Raji (cell line): Measurements from ENCODE around the gene OPHN1.

Experiments used
- POLR2A ChIP-seq: IDR thresholded peaks from 2 replicates; pipeline ENCODE4 v1.6.1; 2011; ENCODE audit warnings: low read depth, low read length, control low read depth; ENCODE audit not compliant: insufficient read depth

Gene OPHN1

GRCh38 chrX:68109162-68109561 lies 324.1 kb downstream of the OPHN1 start:
- TF ChIP-seq POLR2A: no peak

GRCh38 chrX:68098431-68098830 lies 334.9 kb downstream of the OPHN1 start:
- no peak for TF ChIP-seq POLR2A

GRCh38 chrX:68090266-68090665 lies 343.0 kb downstream of the OPHN1 start:
- no peak for TF ChIP-seq POLR2A

- no peak for TF ChIP-seq POLR2A
Measured at GRCh38 chrX:68087526-68087925, 345.8 kb downstream of the OPHN1 start.

- TF ChIP-seq POLR2A: no peak
Measured at GRCh38 chrX:68086709-68087108, 346.6 kb downstream of the OPHN1 start.

GRCh38 chrX:68084765-68085164 lies 348.5 kb downstream of the OPHN1 start:
- no peak for TF ChIP-seq POLR2A

GRCh38 chrX:68083510-68083909 lies 349.8 kb downstream of the OPHN1 start:
- TF ChIP-seq POLR2A: no peak

GRCh38 chrX:68079961-68080360 lies 353.3 kb downstream of the OPHN1 start:
- no peak for TF ChIP-seq POLR2A

- TF ChIP-seq POLR2A: no peak
Measured at GRCh38 chrX:68077378-68077777, 355.9 kb downstream of the OPHN1 start.

- no peak for TF ChIP-seq POLR2A
Measured at GRCh38 chrX:68072041-68072440, 361.3 kb downstream of the OPHN1 start.

GRCh38 chrX:68061206-68061535 lies 372.1 kb downstream of the OPHN1 start:
- no peak for TF ChIP-seq POLR2A

GRCh38 chrX:68060506-68061205 lies 372.6 kb downstream of the OPHN1 start:
- no peak for TF ChIP-seq POLR2A

- TF ChIP-seq POLR2A: no peak
Measured at GRCh38 chrX:68059469-68059868, 373.8 kb downstream of the OPHN1 start.

- no peak for TF ChIP-seq POLR2A
Measured at GRCh38 chrX:68049466-68049865, 383.8 kb downstream of the OPHN1 start.

- no peak for TF ChIP-seq POLR2A
Measured at GRCh38 chrX:68048774-68049173, 384.5 kb downstream of the OPHN1 start.

GRCh38 chrX:68045008-68045577 lies 388.2 kb downstream of the OPHN1 start:
- TF ChIP-seq POLR2A: no peak
